H1 (cell line): ENCODE data around the gene TXNRD2. TPM values are rescaled to one million over a fixed set of nuclear protein-coding genes. Genes with fewer than 3 reads are reported as not detected.
"Not testable (repeated sequence)": the region's sequence is repeated elsewhere in the genome, so short reads cannot be mapped to it uniquely, and the experiment has no call there.

Experiments
- CTCF ChIA-PET: fragments of 300-600 bp; sonication (Branson Sonifier 250); formaldehyde crosslinking; loops from one replicate; lab custom pipeline; 2021; ENCODE audit not compliant: partially characterized antibody; lab: Charles Lee
- POLR2A ChIA-PET: fragments of 300-600 bp; sonication (Branson Sonifier 250); formaldehyde crosslinking; loops from one replicate; lab custom pipeline; 2021; ENCODE audit warnings: inconsistent platforms; ENCODE audit not compliant: partially characterized antibody; lab: Charles Lee
- DNase-seq, 2 experiments: peaks; one replicate each; pipeline versions ENCODE4 v3.0.0 to v3.0.0-alpha.2; 2010 to 2022; ENCODE audit warnings: low spot score in 2 of 2, low read depth in 1 of 2, mixed read lengths in 1 of 2
- FAIRE-seq: peaks from 2 replicates; lab custom pipeline; 2011; peaks lifted over from hg19 to GRCh38; lab: Jason Lieb, UNC
- H2AFZ ChIP-seq: 2 replicates; pipeline ENCODE4 v1.8.1; 2012; ENCODE audit warnings: low read length, inconsistent platforms
- H2AK5ac ChIP-seq: 2 replicates; pipeline ENCODE4 v1.6.1; 2013; ENCODE audit warnings: low read depth, low read length
- H2BK120ac ChIP-seq: replicated peaks from 2 replicates; pipeline ENCODE3; 2013; ENCODE audit warnings: low read depth, low read length, inconsistent platforms
- H2BK12ac ChIP-seq: 2 replicates; pipeline ENCODE4 v1.6.1; 2013; ENCODE audit warnings: low read depth, low read length
- H2BK15ac ChIP-seq: 2 replicates; pipeline ENCODE4 v1.6.1; 2013; ENCODE audit warnings: low read length
- H2BK20ac ChIP-seq: 2 replicates; pipeline ENCODE4 v1.6.1; 2013; ENCODE audit warnings: low read length
- H2BK5ac ChIP-seq: 2 replicates; pipeline ENCODE4 v1.6.1; 2013; ENCODE audit warnings: low read depth, low read length
- H3K14ac ChIP-seq: 2 replicates; pipeline ENCODE4 v1.6.1; 2013; ENCODE audit warnings: inconsistent platforms; ENCODE audit not compliant: insufficient read length
- H3K18ac ChIP-seq: 2 replicates; pipeline ENCODE4 v1.6.1; 2013; ENCODE audit warnings: low read length; ENCODE audit errors: extremely low read depth
- H3K23ac ChIP-seq: 2 replicates; pipeline ENCODE4 v1.6.1; 2013; ENCODE audit warnings: inconsistent platforms; ENCODE audit not compliant: insufficient read length
- H3K23me2 ChIP-seq: 2 replicates; pipeline ENCODE4 v1.6.1; 2013; ENCODE audit warnings: low read depth, low read length
- H3K27ac ChIP-seq: 2 replicates; pipeline ENCODE4 v1.6.1; 2011; ENCODE audit warnings: low read depth, low read length, inconsistent platforms
- H3K27me3 ChIP-seq, 4 experiments: replicated peaks in 1 of 4; 1 replicate in 1 of 4; 2 replicates in 3 of 4; pipeline versions ENCODE4 v1.6.1 to v1.8.1; 2011 to 2013; ENCODE audit warnings: low read length in 3 of 4, mild to moderate bottlenecking in 3 of 4, inconsistent platforms in 2 of 4, mixed read lengths in 2 of 4, moderate library complexity in 1 of 4; ENCODE audit not compliant: control insufficient read depth in 3 of 4, insufficient read depth in 3 of 4; ENCODE audit errors: extremely low read depth in 1 of 4
- H3K36me3 ChIP-seq, 4 experiments: 2 replicates each; pipeline versions ENCODE4 v1.6.1 to v1.8.1; 2011 to 2013; ENCODE audit warnings: mild to moderate bottlenecking in 4 of 4, low read length in 3 of 4, moderate library complexity in 2 of 4, control low read depth in 1 of 4, inconsistent platforms in 1 of 4; ENCODE audit not compliant: insufficient read depth in 4 of 4, control insufficient read depth in 2 of 4
- H3K4ac ChIP-seq: replicated peaks from 2 replicates; pipeline ENCODE3; 2013; ENCODE audit warnings: low read length, low read depth, mixed read lengths, inconsistent platforms; ENCODE audit not compliant: insufficient read length
- H3K4me1 ChIP-seq, 4 experiments: replicated peaks in 1 of 4; 1 replicate in 1 of 4; 2 replicates in 3 of 4; pipeline versions ENCODE4 v1.6.1 to v1.8.1; 2011 to 2013; ENCODE audit warnings: low read length in 3 of 4, inconsistent platforms in 2 of 4, mixed read lengths in 1 of 4; ENCODE audit not compliant: insufficient read depth in 4 of 4, control insufficient read depth in 3 of 4
- H3K4me2 ChIP-seq, 2 experiments: 2 replicates each; pipeline versions ENCODE4 v1.6.1 to v1.8.1; 2011 to 2013; ENCODE audit warnings: low read depth in 2 of 2, low read length in 2 of 2, control low read depth in 1 of 2, inconsistent platforms in 1 of 2, mild to moderate bottlenecking in 1 of 2; ENCODE audit not compliant: insufficient read depth in 1 of 2
- H3K4me3 ChIP-seq, 4 experiments: fragments of 200-600, 300-600 bp in 1 of 4; sonication (generic), shearing (Covaris generic), sonication (Bioruptor Twin) in 1 of 4; 2 replicates each; pipeline versions ENCODE4 v1.5.1 to v1.8.1; 2011 to 2016; ENCODE audit warnings: low read length in 4 of 4, low read depth in 3 of 4, control low read depth in 2 of 4, inconsistent platforms in 2 of 4, mild to moderate bottlenecking in 2 of 4, mixed read lengths in 1 of 4, moderate library complexity in 1 of 4; ENCODE audit not compliant: insufficient read depth in 2 of 4; ENCODE audit errors: extremely low read depth in 1 of 4
- H3K56ac ChIP-seq: replicated peaks from 2 replicates; pipeline ENCODE3; 2013; ENCODE audit warnings: low read depth, mild to moderate bottlenecking, mixed read lengths, low read length, inconsistent platforms; ENCODE audit not compliant: insufficient read length
- H3K79me1 ChIP-seq: 2 replicates; pipeline ENCODE4 v1.6.1; 2013; ENCODE audit warnings: low read depth, low read length, control low read depth
- H3K79me2 ChIP-seq, 2 experiments: 2 replicates each; pipeline versions ENCODE4 v1.6.1 to v1.8.1; 2012 to 2013; ENCODE audit warnings: low read length in 2 of 2, mild to moderate bottlenecking in 2 of 2, inconsistent platforms in 1 of 2; ENCODE audit not compliant: insufficient read depth in 2 of 2, control insufficient read depth in 1 of 2
- H3K9ac ChIP-seq, 4 experiments: replicated peaks in 1 of 4; 1 replicate in 1 of 4; 2 replicates in 3 of 4; pipeline versions ENCODE4 v1.6.1 to v1.8.1; 2011 to 2013; ENCODE audit warnings: low read depth in 3 of 4, low read length in 3 of 4, control low read depth in 2 of 4, mild to moderate bottlenecking in 2 of 4, moderate library complexity in 2 of 4, inconsistent platforms in 1 of 4; ENCODE audit errors: extremely low read depth in 1 of 4
- H3K9me3 ChIP-seq, 2 experiments: 2 replicates each; pipeline versions ENCODE4 v1.6.1 to v1.8.1; 2012 to 2013; ENCODE audit warnings: mild to moderate bottlenecking in 2 of 2, moderate library complexity in 2 of 2, control low read depth in 1 of 2, inconsistent platforms in 1 of 2, low read depth in 1 of 2, low read length in 1 of 2, mixed read lengths in 1 of 2; ENCODE audit not compliant: insufficient read depth in 2 of 2
- H4K20me1 ChIP-seq, 2 experiments: replicated peaks in 1 of 2; 2 replicates each; pipeline versions ENCODE3 to v1.8.1; 2011 to 2013; ENCODE audit warnings: inconsistent platforms in 2 of 2, low read length in 2 of 2, mild to moderate bottlenecking in 1 of 2; ENCODE audit not compliant: insufficient read depth in 2 of 2, control insufficient read depth in 1 of 2
- H4K5ac ChIP-seq: 2 replicates; pipeline ENCODE4 v1.6.1; 2013; ENCODE audit warnings: low read length, low read depth, mixed read lengths, inconsistent platforms; ENCODE audit not compliant: insufficient read length
- H4K8ac ChIP-seq: 2 replicates; pipeline ENCODE4 v1.8.0; 2013; ENCODE audit warnings: mild to moderate bottlenecking, moderate library complexity, low read length, inconsistent platforms; ENCODE audit not compliant: insufficient read depth; ENCODE audit errors: extremely low read depth
- H4K91ac ChIP-seq: replicated peaks from 2 replicates; pipeline ENCODE3; 2013; ENCODE audit warnings: low read length, mixed read lengths, inconsistent platforms; ENCODE audit not compliant: insufficient read length
- WGBS, 2 experiments: shearing (Covaris generic) in 1 of 2; methylation state at CpG; one replicate each; pipeline versions ENCODE4 v1.1.6 to v1.1.7; 2013 to 2015; ENCODE audit warnings: low lambda C conversion rate in 2 of 2, mixed read lengths in 2 of 2, inconsistent platforms in 1 of 2, low coverage in 1 of 2, missing lambda C conversion rate in 1 of 2; ENCODE audit not compliant: insufficient replicate concordance in 2 of 2, insufficient coverage in 1 of 2, insufficient read length in 1 of 2; ENCODE audit errors: extremely low coverage in 1 of 2, missing lambda C conversion rate in 1 of 2; 5-methylcytosine and 5-hydroxymethylcytosine counted together
- polyA plus RNA-seq, 7 experiments: library from polyadenylated mRNA; depleted of rRNA in 3 of 7; stranded (reverse) in 5 of 7; unstranded in 2 of 7; fragments of >200 nt in 5 of 7; fragments of 200-250 nt in 2 of 7; gene quantifications; 1 replicate in 5 of 7; 2 replicates in 1 of 7; 4 replicates in 1 of 7; pipeline versions ENCODE4 v1.2.1 to v1.2.3, GENCODE V29; 2011 to 2013; ENCODE audit warnings: missing spikeins in 2 of 7, mixed read lengths in 2 of 7
- total RNA-seq: library from RNA; stranded (reverse); fragmentation: NEBNext Ultra II Directional; extraction: Animal tissue kit (Norgen Biotek cat#: 25700); gene quantifications from 2 replicates; pipeline ENCODE4 v1.2.1, GENCODE V29; 2021

The TXNRD2 gene
- total and polyA plus RNA-seq, 2 of the 8 experiments (the other 6 are each of a cell fraction or from before 2014, with no cell fraction given) = 14.8 to 21.9 TPM

GRCh38 chr22:19833327-19833726 is 108.3 kb downstream of the TXNRD2 start:
- H3K23ac ChIP-seq, H3K27me3 ChIP-seq, H3K4me1 ChIP-seq, H2AK5ac ChIP-seq, H3K36me3 ChIP-seq, H4K91ac ChIP-seq, H3K56ac ChIP-seq, H4K8ac ChIP-seq, H2BK120ac ChIP-seq, H4K5ac ChIP-seq, H3K4ac ChIP-seq, H4K20me1 ChIP-seq, H3K9ac ChIP-seq, H3K18ac ChIP-seq, H3K79me1 ChIP-seq, DNase-seq, H2BK12ac ChIP-seq, H2AFZ ChIP-seq, H3K4me2 ChIP-seq, H2BK5ac ChIP-seq, H3K27ac ChIP-seq, H3K23me2 ChIP-seq, H3K79me2 ChIP-seq, H2BK15ac ChIP-seq, H3K4me3 ChIP-seq, H2BK20ac ChIP-seq, FAIRE-seq, H3K14ac ChIP-seq, H3K9me3 ChIP-seq: not testable (repeated sequence)
- CTCF ChIA-PET = interaction anchor here (0.8 to 3.3 kb wide), 7 partner anchors 8 to 79 kb away, joined by 3 to 14 read pairs (median 4); no protein-coding TSS in a partner anchor
- POLR2A ChIA-PET = interaction anchor here (1.0 to 2.1 kb wide), 2 partner anchors 8 to 13 kb away, joined by 5 to 6 read pairs; no protein-coding TSS in a partner anchor
- 78% methylated on average over 9 of the region's 9 CpGs; no CpG with 5 or more reads in 1 of the 2 experiments for WGBS, 2 experiments
